Ovary (tissue), 3 donors: ENCODE results near the gene MALL.

Experiments used
- CTCF ChIP-seq, 3 donors: fragments of 450-650 bp in 2 of 3; fragments of 200-600 bp in 1 of 3; IDR thresholded peaks; one replicate each; pipeline versions ENCODE4 v1.5.1 to v1.8.0; 2016 to 2022; ENCODE audit warnings: antibody characterized with exemption in 3 of 3, mild to moderate bottlenecking in 1 of 3
- POLR2A ChIP-seq: fragments of 450-650 bp; IDR thresholded peaks from one replicate; pipeline ENCODE4 v1.6.1; 2017; ENCODE audit warnings: antibody characterized with exemption, mild to moderate bottlenecking, moderate library complexity
- donor health status: DM: no; HTN: no; CAD: no.

DNA sequence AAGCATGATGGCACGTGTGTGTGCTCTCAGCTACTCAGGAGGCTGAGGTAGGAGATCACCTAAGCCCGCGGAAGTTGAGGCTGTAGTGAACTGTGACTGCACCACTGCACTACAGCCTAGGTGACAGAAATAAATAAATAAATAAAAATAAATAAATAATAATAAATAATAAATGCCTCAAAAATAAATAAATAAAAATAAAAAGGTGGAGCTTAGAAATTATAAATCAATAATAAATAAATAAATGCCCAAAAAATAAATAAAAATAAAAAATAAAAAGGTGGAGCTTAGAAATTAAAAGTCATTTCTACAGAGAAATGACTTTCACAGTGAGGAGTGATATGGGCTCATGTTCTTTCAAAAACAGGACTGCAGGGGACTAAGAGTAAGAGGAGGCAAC, 6.0 kb upstream of the MALL start:
- TF ChIP-seq CTCF (IDR thresholded peaks at IDR 0.05), result no peak
- TF ChIP-seq POLR2A, result no peak
